ENCODE results near the gene LAMTOR4. TPM values are rescaled to one million over a fixed set of nuclear protein-coding genes. Genes with fewer than 3 reads are reported as not detected.

The LAMTOR4 gene
- polyA plus RNA-seq, 1 donor (not counting 4 experiments of a cell fraction or from before 2014, with no cell fraction given), result 99.2 TPM

- no peak for FAIRE-seq
- Histone ChIP-seq H3K79me2 (ENCODE audit: control insufficient read depth, insufficient read depth, low read length) (peaks cover 5% of the 10 kb centered on the region), H3K27ac (ENCODE audit: control insufficient read depth, insufficient read depth, low read length) (no peak overlapping the region), H4K20me1 (ENCODE audit: control insufficient read depth, extremely low read depth, insufficient read depth, low read length) (peaks cover 7% of the 10 kb centered on the region), H3K9me3 (ENCODE audit: control insufficient read depth, low read depth, low read length) (no peaks in the 10 kb centered on the region), H2AFZ (ENCODE audit: control insufficient read depth, low read length) (no peak overlapping the region), H3K36me3 (ENCODE audit: control insufficient read depth in 2 of 2, extremely low read depth in 1 of 2, insufficient read depth in 2 of 2, low read length in 2 of 2) (peaks cover 16 to 28% of the 10 kb centered on the region in 2 experiments), H3K9me1 (ENCODE audit: control insufficient read depth, extremely low read depth, insufficient read depth, low read length) (no peaks in the 10 kb centered on the region), H3K9ac (ENCODE audit: control insufficient read depth, extremely low read depth, insufficient read depth, low read length) (no peak overlapping the region), H3K4me2 (ENCODE audit: control insufficient read depth, extremely low read depth, insufficient read depth, low read depth, low read length) (no peak overlapping the region), H3K4me3 (ENCODE audit: control insufficient read depth in 2 of 3, extremely low read depth in 1 of 3, insufficient read depth in 2 of 3, low read depth in 1 of 3, low read length in 3 of 3) (no peak overlapping the region), H3K27me3 (ENCODE audit: control insufficient read depth, extremely low read depth, insufficient read depth, low read length) (no peaks in the 10 kb centered on the region), H3K4me1 (ENCODE audit: control insufficient read depth, extremely low read depth, insufficient read depth, low read length) (peaks cover 19% of the 10 kb centered on the region)
- TF ChIP-seq CTCF (optimal IDR thresholded peaks at IDR 0.05 in 1 of 3, IDR thresholded peaks at IDR 0.05 in 1 of 3, conservative IDR thresholded peaks at IDR 0.05 in 1 of 3; ENCODE audit: extremely low read depth in 1 of 3, insufficient read depth in 2 of 3, low read length in 3 of 3) (no peak), EZH2 (IDR thresholded peaks at IDR 0.05; ENCODE audit: low read length) (no peak)
- dilution Hi-C loops (cut with MboI; ENCODE audit: extremely low pct_ligation_motif_present, low sequenced_read_pairs), result no loop called here
- no peak for DNase-seq (ENCODE audit: low read depth, low spot score)
Measured at GRCh38 chr7:100155553-100156317, 7.0 kb downstream of the LAMTOR4 start.

- Histone ChIP-seq H3K4me1 (ENCODE audit: control insufficient read depth, extremely low read depth, insufficient read depth, low read length) (peaks cover 19% of the 10 kb centered on the region), H4K20me1 (ENCODE audit: control insufficient read depth, extremely low read depth, insufficient read depth, low read length) (peaks cover 7% of the 10 kb centered on the region), H3K27ac (ENCODE audit: control insufficient read depth, insufficient read depth, low read length) (no peak overlapping the region), H2AFZ (ENCODE audit: control insufficient read depth, low read length) (no peak overlapping the region), H3K4me3 (ENCODE audit: control insufficient read depth in 2 of 3, extremely low read depth in 1 of 3, insufficient read depth in 2 of 3, low read depth in 1 of 3, low read length in 3 of 3) (no peak overlapping the region), H3K4me2 (ENCODE audit: control insufficient read depth, extremely low read depth, insufficient read depth, low read depth, low read length) (peak overlapping the region; percentile 78), H3K36me3 (ENCODE audit: control insufficient read depth in 2 of 2, extremely low read depth in 1 of 2, insufficient read depth in 2 of 2, low read length in 2 of 2) (peaks cover 16 to 28% of the 10 kb centered on the region in 2 experiments), H3K9me3 (ENCODE audit: control insufficient read depth, low read depth, low read length) (no peaks in the 10 kb centered on the region), H3K9me1 (ENCODE audit: control insufficient read depth, extremely low read depth, insufficient read depth, low read length) (no peaks in the 10 kb centered on the region), H3K79me2 (ENCODE audit: control insufficient read depth, insufficient read depth, low read length) (peaks cover 5% of the 10 kb centered on the region), H3K27me3 (ENCODE audit: control insufficient read depth, extremely low read depth, insufficient read depth, low read length) (no peaks in the 10 kb centered on the region), H3K9ac (ENCODE audit: control insufficient read depth, extremely low read depth, insufficient read depth, low read length) (no peak overlapping the region)
- dilution Hi-C loops (cut with MboI; ENCODE audit: extremely low pct_ligation_motif_present, low sequenced_read_pairs), result no loop called here
- no peak for TF ChIP-seq EZH2 (IDR thresholded peaks at IDR 0.05; ENCODE audit: low read length)
- TF ChIP-seq CTCF (optimal IDR thresholded peaks at IDR 0.05 in 1 of 3, IDR thresholded peaks at IDR 0.05 in 1 of 3, conservative IDR thresholded peaks at IDR 0.05 in 1 of 3; ENCODE audit: extremely low read depth in 1 of 3, insufficient read depth in 2 of 3, low read length in 3 of 3), result no peak
- DNase-seq (ENCODE audit: low read depth, low spot score) (no peak), FAIRE-seq (no peak)
Measured at GRCh38 chr7:100156331-100157068, 7.8 kb downstream of the LAMTOR4 start.

Measured in keratinocyte (primary cell).